B cell (primary cell): ENCODE data around the gene DRC7. TPM values are rescaled to one million over a fixed set of nuclear protein-coding genes. Genes with fewer than 3 reads are reported as not detected.

Experiments
- ATAC-seq: fragments of 200-7000 bp; cut with Tn5 transposase; one replicate; pipeline ENCODE4 v1.10.0; 2021; ENCODE audit warnings: low read depth, mild to moderate bottlenecking, moderate number of reproducible peaks, moderate library complexity
- CTCF ChIA-PET: fragments of 350-600 bp; sonication (Branson Sonifier 250); formaldehyde crosslinking; loops from one replicate; lab custom pipeline; 2021; ENCODE audit warnings: antibody characterized with exemption, inconsistent platforms; lab: Charles Lee
- POLR2A ChIA-PET: fragments of 350-600 bp; sonication (Branson Sonifier 250); formaldehyde crosslinking; loops from one replicate; lab custom pipeline; 2021; ENCODE audit warnings: antibody characterized with exemption; lab: Charles Lee
- DNase-seq: peaks from one replicate; pipeline ENCODE4 v3.0.0; 2013
- H2AFZ ChIP-seq: 2 replicates; pipeline ENCODE4 v1.6.1; 2012; ENCODE audit warnings: mild to moderate bottlenecking, low read depth, low read length; ENCODE audit not compliant: insufficient read depth, poor library complexity, severe bottlenecking
- H3K27ac ChIP-seq, 2 donors: 1 replicate in 1 of 2; 2 replicates in 1 of 2; pipeline ENCODE4 v1.5.1; 2012 to 2013; ENCODE audit warnings: low read length in 2 of 2, mild to moderate bottlenecking in 2 of 2, moderate library complexity in 1 of 2
- H3K27me3 ChIP-seq, 4 experiments: fragments of 200-600 bp in 1 of 4; sonication (generic) in 1 of 4; replicated peaks in 1 of 4; 1 replicate in 2 of 4; 2 replicates in 2 of 4; pipeline versions ENCODE4 v1.6.1 to v1.7.0; 2013 to 2016; ENCODE audit warnings: low read length in 3 of 4, mild to moderate bottlenecking in 2 of 4, mixed read lengths in 1 of 4, moderate library complexity in 1 of 4; ENCODE audit not compliant: insufficient read depth in 4 of 4, control insufficient read depth in 3 of 4; ENCODE audit errors: control extremely low read depth in 1 of 4
- H3K36me3 ChIP-seq, 2 experiments: replicated peaks in 1 of 2; 1 replicate in 1 of 2; 2 replicates in 1 of 2; pipeline versions ENCODE4 v1.6.1 to v1.7.1; 2013; ENCODE audit warnings: low read length in 1 of 2; ENCODE audit not compliant: insufficient read depth in 2 of 2, control insufficient read depth in 1 of 2; ENCODE audit errors: control extremely low read depth in 1 of 2, extremely low read depth in 1 of 2
- H3K4me1 ChIP-seq, 2 donors: fragments of 200-600 bp in 1 of 2; sonication (generic) in 1 of 2; 1 replicate in 1 of 2; 2 replicates in 1 of 2; pipeline versions ENCODE4 v1.5.1 to v1.6.1; 2013 to 2017; ENCODE audit warnings: low read length in 2 of 2; ENCODE audit not compliant: control insufficient read depth in 2 of 2, insufficient read depth in 2 of 2
- H3K4me2 ChIP-seq: replicated peaks from 2 replicates; pipeline ENCODE3; 2012; ENCODE audit warnings: mild to moderate bottlenecking, low read depth, low read length; ENCODE audit not compliant: poor library complexity, severe bottlenecking
- H3K4me3 ChIP-seq, 5 experiments: fragments of 200-600 bp in 1 of 5; sonication (generic) in 1 of 5; 1 replicate in 3 of 5; 2 replicates in 2 of 5; pipeline versions ENCODE4 v1.5.1 to v1.7.0; 2011 to 2016; ENCODE audit warnings: low read length in 4 of 5, mild to moderate bottlenecking in 4 of 5, low read depth in 2 of 5, control low read depth in 1 of 5, moderate library complexity in 1 of 5; ENCODE audit not compliant: insufficient read depth in 1 of 5; ENCODE audit errors: control extremely low read depth in 1 of 5, extremely low read depth in 1 of 5
- H3K79me2 ChIP-seq: fragments of 200-600 bp; sonication (generic); one replicate; pipeline ENCODE4 v1.6.0; 2016; ENCODE audit warnings: low read length; ENCODE audit not compliant: control insufficient read depth, insufficient read depth
- H3K9ac ChIP-seq: fragments of 200-600 bp; sonication (generic); 2 replicates; pipeline ENCODE4 v1.6.1; 2017; ENCODE audit warnings: mild to moderate bottlenecking, low read length, moderate library complexity
- H3K9me3 ChIP-seq, 3 donors: one replicate each; pipeline versions ENCODE4 v1.6.1 to v1.7.1; 2013; ENCODE audit warnings: low read length in 2 of 3; ENCODE audit not compliant: control insufficient read depth in 2 of 3, insufficient read depth in 1 of 3; ENCODE audit errors: control extremely low read depth in 1 of 3
- H4K20me1 ChIP-seq: 2 replicates; pipeline ENCODE4 v1.6.0; 2012; ENCODE audit warnings: mild to moderate bottlenecking, low read length; ENCODE audit not compliant: insufficient read depth, control insufficient read depth, poor library complexity, severe bottlenecking
- H3K27ac Mint-ChIP-seq: one replicate; pipeline ENCODE4 v1.8.0; 2021; ENCODE audit warnings: mixed read lengths
- H3K27me3 Mint-ChIP-seq: one replicate; pipeline ENCODE4 v1.8.0; 2021; ENCODE audit warnings: mixed read lengths
- H3K4me1 Mint-ChIP-seq: one replicate; pipeline ENCODE4 v1.8.0; 2021; ENCODE audit warnings: mixed read lengths
- H3K4me3 Mint-ChIP-seq: one replicate; pipeline ENCODE4 v1.8.0; 2021; ENCODE audit warnings: mixed read lengths
- H3K9me3 Mint-ChIP-seq: one replicate; pipeline ENCODE4 v1.8.0; 2022; ENCODE audit warnings: mixed read lengths; ENCODE audit not compliant: insufficient read depth
- EZH2 ChIP-seq: IDR thresholded peaks from 2 replicates; pipeline ENCODE4 v1.6.1; 2012; ENCODE audit warnings: borderline replicate concordance, low read depth, mild to moderate bottlenecking, moderate library complexity, low read length; ENCODE audit not compliant: insufficient read depth, poor library complexity, severe bottlenecking
- WGBS: methylation state at CpG from one replicate; pipeline ENCODE4 v1.1.5; 2013; ENCODE audit warnings: missing lambda C conversion rate; ENCODE audit not compliant: insufficient coverage; 5-methylcytosine and 5-hydroxymethylcytosine counted together
- intact Hi-C: fragments of 100-400 bp; cut with micrococcal nuclease; formaldehyde crosslinking; loops from one replicate; pipeline ENCODE4 v1.10.0; 2022
- polyA minus RNA-seq: library from RNA; depleted of rRNA, polyadenylated mRNA; stranded (reverse); fragments of >200 nt; gene quantifications from 2 replicates; pipeline ENCODE4 v1.2.3, GENCODE V29; 2012
- polyA plus RNA-seq: library from polyadenylated mRNA; depleted of rRNA; stranded (reverse); fragments of >200 nt; gene quantifications from 2 replicates; pipeline ENCODE4 v1.2.3, GENCODE V29; 2012
- total RNA-seq, 2 donors: library from RNA; stranded (reverse); fragments of 120-200 nt in 1 of 2; gene quantifications; 1 replicate in 1 of 2; 2 replicates in 1 of 2; pipeline versions ENCODE4 v1.2.3 to v1.2.4, GENCODE V29; 2013 to 2022
- TF ChIP-seq, protein P1 (sequence below): fragments of 200-600 bp; IDR thresholded peaks from one replicate; pipeline ENCODE4 v1.8.0; 2022; ENCODE audit warnings: antibody characterized with exemption, mild to moderate bottlenecking

Gene DRC7, protein sequence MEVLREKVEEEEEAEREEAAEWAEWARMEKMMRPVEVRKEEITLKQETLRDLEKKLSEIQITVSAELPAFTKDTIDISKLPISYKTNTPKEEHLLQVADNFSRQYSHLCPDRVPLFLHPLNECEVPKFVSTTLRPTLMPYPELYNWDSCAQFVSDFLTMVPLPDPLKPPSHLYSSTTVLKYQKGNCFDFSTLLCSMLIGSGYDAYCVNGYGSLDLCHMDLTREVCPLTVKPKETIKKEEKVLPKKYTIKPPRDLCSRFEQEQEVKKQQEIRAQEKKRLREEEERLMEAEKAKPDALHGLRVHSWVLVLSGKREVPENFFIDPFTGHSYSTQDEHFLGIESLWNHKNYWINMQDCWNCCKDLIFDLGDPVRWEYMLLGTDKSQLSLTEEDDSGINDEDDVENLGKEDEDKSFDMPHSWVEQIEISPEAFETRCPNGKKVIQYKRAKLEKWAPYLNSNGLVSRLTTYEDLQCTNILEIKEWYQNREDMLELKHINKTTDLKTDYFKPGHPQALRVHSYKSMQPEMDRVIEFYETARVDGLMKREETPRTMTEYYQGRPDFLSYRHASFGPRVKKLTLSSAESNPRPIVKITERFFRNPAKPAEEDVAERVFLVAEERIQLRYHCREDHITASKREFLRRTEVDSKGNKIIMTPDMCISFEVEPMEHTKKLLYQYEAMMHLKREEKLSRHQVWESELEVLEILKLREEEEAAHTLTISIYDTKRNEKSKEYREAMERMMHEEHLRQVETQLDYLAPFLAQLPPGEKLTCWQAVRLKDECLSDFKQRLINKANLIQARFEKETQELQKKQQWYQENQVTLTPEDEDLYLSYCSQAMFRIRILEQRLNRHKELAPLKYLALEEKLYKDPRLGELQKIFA
- 0.22 and 2.1 TPM in 2 replicates for total RNA-seq
- 0.09 TPM for total RNA-seq (2013)
- polyA plus RNA-seq: 0.12 TPM in 1 of 2 replicates, not detected in the other
- polyA minus RNA-seq: 0.71 and 0.77 TPM in 2 replicates

DNA sequence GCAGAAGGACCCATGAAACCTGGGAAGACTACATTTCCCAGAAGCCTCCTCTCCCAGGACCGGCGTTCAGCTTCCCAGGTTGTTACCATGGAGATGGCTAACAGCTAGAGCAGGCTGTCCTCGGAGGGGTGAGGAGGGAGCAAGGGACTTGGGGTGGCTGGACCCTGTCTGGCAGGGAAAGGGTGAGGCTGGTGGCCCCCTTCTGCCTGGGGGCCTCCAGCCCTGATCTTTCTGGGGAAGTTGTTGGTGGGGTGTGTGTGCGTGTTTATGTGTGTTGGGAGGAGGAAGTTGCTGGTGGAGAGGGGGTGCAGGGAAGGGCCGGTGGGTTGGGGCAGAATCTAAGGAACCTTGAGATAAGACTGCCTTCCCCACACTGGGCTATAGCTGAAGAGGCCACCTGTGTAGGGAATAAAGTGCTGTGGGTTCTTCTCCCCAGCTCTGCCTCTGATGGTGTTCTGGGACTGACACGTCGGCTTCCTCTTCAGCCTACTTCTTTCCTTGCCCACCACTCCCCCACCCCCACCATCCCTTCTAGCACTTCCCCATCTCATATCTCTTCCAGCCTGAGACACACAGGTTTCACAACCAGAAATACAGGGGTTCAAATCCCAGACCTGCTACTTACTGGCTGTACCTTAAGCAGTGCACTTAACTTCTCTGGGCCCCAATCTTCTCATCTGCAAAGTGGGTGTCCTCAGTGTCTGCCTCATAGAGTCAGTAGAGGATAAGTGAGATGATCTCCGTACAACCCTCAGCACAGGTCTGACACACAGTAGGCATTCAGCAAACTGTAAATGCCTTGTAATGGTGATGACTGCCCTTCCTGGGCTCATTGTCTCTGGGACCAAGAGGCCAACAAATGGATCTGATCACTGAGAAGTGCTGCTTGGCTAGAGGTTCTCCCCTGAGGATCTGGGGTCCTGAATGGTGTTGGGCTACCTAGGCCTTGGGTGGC, at the start of gene DRC7:
DRC7 (plus strand) TSS at position 82 of the 955 bp plus-strand sequence. CDS start 3,144 bp downstream, outside the sequence.
- Histone ChIP-seq H3K9ac (peak within 1 kb of the TSS; percentile 61), H3K27ac (peak within 1 kb of the TSS in 1 of 2 donors; percentile 60), H3K4me3 (peak within 1 kb of the TSS in 4 of 5 experiments; percentile 25 to 60 (median 55)), H2AFZ (peak within 1 kb of the TSS; percentile 79), H3K27me3 (no peaks in the 10 kb centered on the region), H3K4me2 (peak within 1 kb of the TSS; percentile 81), H3K79me2 (no peaks in the 10 kb centered on the region), H4K20me1 (no peaks in the 10 kb centered on the region), H3K36me3 (no peaks in the 10 kb centered on the region), H3K4me1 (peaks cover 28 to 36% of the 10 kb centered on the region in 2 donors), H3K9me3 (no peaks in the 10 kb centered on the region)
- ChIA-PET CTCF (interaction anchor here (0.9 kb wide), 1 partner anchor 9 kb away, joined by 3 read pairs; no protein-coding TSS in a partner anchor), POLR2A (interaction anchor here (0.7 kb wide), 1 partner anchor 42 kb away, joined by 3 read pairs; no protein-coding TSS in a partner anchor)
- intact Hi-C loops: loop anchor here (1.0 kb wide), 1 partner anchor 40 kb away; the partner anchor contains the start of gene KATNB1
- 21% methylated on average over 6 of the region's 8 CpGs for WGBS
- peak; percentile 76 for DNase-seq
- ATAC-seq: peak; percentile 71
- Mint-ChIP-seq H3K4me3 (peak within 1 kb of the TSS; percentile 82), H3K9me3 (no peaks in the 10 kb centered on the region), H3K27me3 (no peaks in the 10 kb centered on the region), H3K27ac (peak within 1 kb of the TSS; percentile 90), H3K4me1 (peaks cover 19% of the 10 kb centered on the region)
- TF ChIP-seq, protein P1, sequence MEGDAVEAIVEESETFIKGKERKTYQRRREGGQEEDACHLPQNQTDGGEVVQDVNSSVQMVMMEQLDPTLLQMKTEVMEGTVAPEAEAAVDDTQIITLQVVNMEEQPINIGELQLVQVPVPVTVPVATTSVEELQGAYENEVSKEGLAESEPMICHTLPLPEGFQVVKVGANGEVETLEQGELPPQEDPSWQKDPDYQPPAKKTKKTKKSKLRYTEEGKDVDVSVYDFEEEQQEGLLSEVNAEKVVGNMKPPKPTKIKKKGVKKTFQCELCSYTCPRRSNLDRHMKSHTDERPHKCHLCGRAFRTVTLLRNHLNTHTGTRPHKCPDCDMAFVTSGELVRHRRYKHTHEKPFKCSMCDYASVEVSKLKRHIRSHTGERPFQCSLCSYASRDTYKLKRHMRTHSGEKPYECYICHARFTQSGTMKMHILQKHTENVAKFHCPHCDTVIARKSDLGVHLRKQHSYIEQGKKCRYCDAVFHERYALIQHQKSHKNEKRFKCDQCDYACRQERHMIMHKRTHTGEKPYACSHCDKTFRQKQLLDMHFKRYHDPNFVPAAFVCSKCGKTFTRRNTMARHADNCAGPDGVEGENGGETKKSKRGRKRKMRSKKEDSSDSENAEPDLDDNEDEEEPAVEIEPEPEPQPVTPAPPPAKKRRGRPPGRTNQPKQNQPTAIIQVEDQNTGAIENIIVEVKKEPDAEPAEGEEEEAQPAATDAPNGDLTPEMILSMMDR: no peak
- TF ChIP-seq EZH2: no peak
